GM23248 (cell line): ENCODE data around the gene HPRT1.

Source experiments
- EZH2 ChIP-seq: fragments of 200-600 bp; sonication (generic); IDR thresholded peaks from 2 replicates; pipeline ENCODE4 v1.6.1; 2018; ENCODE audit warnings: antibody characterized with exemption, mild to moderate bottlenecking; ENCODE audit not compliant: insufficient read depth, poor library complexity, severe bottlenecking
- EZH2phosphoT487 ChIP-seq: fragments of 200-600 bp; sonication (generic); IDR thresholded peaks from 2 replicates; pipeline ENCODE4 v1.6.1; 2018; ENCODE audit warnings: antibody characterized with exemption, moderate library complexity, mild to moderate bottlenecking, low read depth; ENCODE audit not compliant: insufficient read depth

DNA sequence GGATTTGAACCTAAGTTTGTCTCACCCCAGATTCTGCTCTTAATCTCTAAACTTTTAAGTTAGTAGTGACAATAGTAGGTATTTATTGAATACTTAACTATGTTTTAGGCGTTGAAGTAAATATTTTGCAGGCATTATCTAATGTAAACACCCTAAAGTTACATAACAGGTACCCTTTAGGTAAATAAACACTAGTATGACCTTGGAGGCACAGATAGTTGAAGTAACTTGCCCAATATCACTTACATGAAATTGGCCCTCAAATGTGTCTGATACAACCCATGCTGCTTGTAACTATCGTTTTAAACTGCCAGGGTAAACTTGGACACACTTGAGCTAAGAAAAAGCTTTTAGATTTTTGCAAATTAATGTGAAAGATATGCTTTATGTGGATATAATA is 3.0 kb downstream of the HPRT1 start:
- no peak for TF ChIP-seq EZH2
- no peak for TF ChIP-seq EZH2phosphoT487
